Stimulated activated CD8-positive, alpha-beta memory T cell treated with anti-CD3 and anti-CD28 coated beads, Interleukin-15, amount 100 ng/mL, for 48 hours (primary cell): ENCODE data around the gene HECTD4.

Experiments used
- DNase-seq, 2 donors: peaks; one replicate each; pipeline ENCODE4 v3.0.0-alpha.2; 2020; ENCODE audit warnings: low read depth in 2 of 2

The HECTD4 gene

GRCh38 chr12:112322441-112322840 lies 59.8 kb downstream of the HECTD4 start:
- no peak for DNase-seq

- DNase-seq = no peak
Observed at GRCh38 chr12:112321245-112321644, 61.0 kb downstream of the HECTD4 start.

- DNase-seq = no peak
Observed at GRCh38 chr12:112319395-112319794, 62.8 kb downstream of the HECTD4 start.

GRCh38 chr12:112317481-112317880 lies 64.8 kb downstream of the HECTD4 start:
- DNase-seq = no peak

GRCh38 chr12:112314981-112315380 lies 67.2 kb downstream of the HECTD4 start:
- no peak for DNase-seq

- no peak for DNase-seq
Observed at GRCh38 chr12:112309797-112310196, 72.4 kb downstream of the HECTD4 start.

GRCh38 chr12:112308652-112309051 lies 73.6 kb downstream of the HECTD4 start:
- no peak for DNase-seq

GRCh38 chr12:112308161-112308560 lies 74.1 kb downstream of the HECTD4 start:
- no peak for DNase-seq

GRCh38 chr12:112307317-112308011 lies 74.8 kb downstream of the HECTD4 start:
- DNase-seq = no peak

GRCh38 chr12:112305951-112306350 lies 76.3 kb downstream of the HECTD4 start:
- no peak for DNase-seq

- no peak for DNase-seq
Observed at GRCh38 chr12:112304436-112304835, 77.8 kb downstream of the HECTD4 start.

GRCh38 chr12:112303799-112304198 lies 78.4 kb downstream of the HECTD4 start:
- no peak for DNase-seq

- peak; percentile 36 for DNase-seq
Observed at GRCh38 chr12:112303004-112303403, 79.2 kb downstream of the HECTD4 start.

- DNase-seq = no peak
Observed at GRCh38 chr12:112299704-112300103, 82.5 kb downstream of the HECTD4 start.

GRCh38 chr12:112297188-112297587 lies 85.0 kb downstream of the HECTD4 start:
- DNase-seq = no peak

- DNase-seq = no peak
Observed at GRCh38 chr12:112296183-112296582, 86.0 kb downstream of the HECTD4 start.

- no peak for DNase-seq
Observed at GRCh38 chr12:112294793-112295192, 87.4 kb downstream of the HECTD4 start.

- DNase-seq = no peak
Observed at GRCh38 chr12:112288638-112289037, 93.6 kb downstream of the HECTD4 start.

- no peak for DNase-seq
Observed at GRCh38 chr12:112285600-112286401, 96.4 kb downstream of the HECTD4 start.

- no peak for DNase-seq
Observed at GRCh38 chr12:112283546-112283945, 98.7 kb downstream of the HECTD4 start.

- no peak for DNase-seq
Observed at GRCh38 chr12:112282920-112283319, 99.3 kb downstream of the HECTD4 start.

GRCh38 chr12:112275836-112276235 lies 106.4 kb downstream of the HECTD4 start:
- no peak for DNase-seq

- DNase-seq = no peak
Observed at GRCh38 chr12:112275207-112275606, 107.0 kb downstream of the HECTD4 start.
